ENCODE results near the gene SLC29A1. TPM values are rescaled to one million over a fixed set of nuclear protein-coding genes. Genes with fewer than 3 reads are reported as not detected.
"Not testable (repeated sequence)": the region's sequence is repeated elsewhere in the genome, so short reads cannot be mapped to it uniquely, and the experiment has no call there.

Gene SLC29A1
- total and polyA plus RNA-seq, 5 donors, result 63.2 to 177 (median 138) TPM

DNA sequence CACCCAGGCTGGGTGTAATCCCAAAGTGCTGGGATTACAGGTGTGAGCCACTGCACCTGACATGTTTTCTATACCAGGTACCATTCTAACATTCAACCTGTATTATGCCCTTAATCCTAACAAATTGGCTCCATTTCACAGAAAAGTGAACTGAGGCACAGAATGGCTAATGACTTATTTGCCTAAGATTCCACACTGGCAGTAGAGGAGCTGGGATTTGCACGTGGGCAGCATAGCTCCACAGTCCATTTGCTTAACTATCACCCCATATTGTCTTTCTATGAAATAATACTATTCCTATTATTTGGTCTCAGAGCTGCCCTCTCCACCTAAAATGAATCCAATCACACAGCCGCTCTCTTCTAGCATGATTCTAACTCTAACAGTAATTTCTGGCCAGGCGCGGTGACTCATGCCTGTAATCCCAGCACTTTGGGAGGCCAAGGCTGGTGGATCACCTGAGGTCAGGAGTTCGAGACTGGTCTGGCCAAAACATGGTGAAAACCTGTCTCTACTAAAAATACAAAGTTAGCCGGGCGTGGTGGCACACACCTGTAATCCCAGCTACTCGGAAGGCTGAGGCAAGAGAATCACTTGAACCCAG, 30.0 kb upstream of the SLC29A1 start:
- 94% methylated on average over 8 of the region's 8 CpGs for WGBS
- no peak overlapping the region for H3K4me3 ChIP-seq (ENCODE audit: low read length)
- H3K9me3 ChIP-seq (ENCODE audit: control insufficient read depth, low read length), result no peaks in the 10 kb centered on the region
- DNase-seq (no peak), ATAC-seq (no peak)
- intact Hi-C loops (cut with DNase I), result no loop called here
- no peaks in the 10 kb centered on the region for H3K4me1 ChIP-seq (ENCODE audit: control insufficient read depth, insufficient read depth, low read length)
- H3K27me3 ChIP-seq (ENCODE audit: control insufficient read depth, insufficient read depth), result no peaks in the 10 kb centered on the region
- H3K27ac ChIP-seq (ENCODE audit: low read length), result no peak overlapping the region

DNA sequence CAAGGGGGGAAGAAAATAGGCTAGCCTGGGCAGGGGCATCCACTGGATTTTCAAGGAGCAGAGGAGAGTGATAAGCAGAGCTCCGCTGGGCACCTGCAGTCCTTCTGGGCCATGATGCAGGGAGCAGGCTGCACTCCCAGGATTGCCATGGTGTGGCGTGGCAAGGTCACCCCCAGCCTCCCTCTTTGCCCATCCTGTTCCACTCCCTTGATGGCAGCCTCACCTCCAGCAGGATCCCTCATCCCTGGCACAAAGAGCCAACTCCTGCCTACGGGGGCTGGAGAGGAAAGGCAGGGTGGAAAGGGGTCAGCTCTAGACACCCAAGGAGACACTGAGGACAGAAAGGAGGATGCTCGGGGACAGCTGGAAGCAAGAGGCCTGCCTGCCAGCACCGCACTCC, 29.1 kb upstream of the SLC29A1 start:
- no peaks in the 10 kb centered on the region for H3K9me3 ChIP-seq (ENCODE audit: control insufficient read depth, low read length)
- WGBS, result 79% methylated on average over 5 of the region's 5 CpGs
- ATAC-seq (no peak), DNase-seq (no peak)
- intact Hi-C loops (cut with DNase I), result no loop called here
- no peaks in the 10 kb centered on the region for H3K27me3 ChIP-seq (ENCODE audit: control insufficient read depth, insufficient read depth)
- no peak overlapping the region for H3K4me3 ChIP-seq (ENCODE audit: low read length)
- H3K4me1 ChIP-seq (ENCODE audit: control insufficient read depth, insufficient read depth, low read length), result no peaks in the 10 kb centered on the region
- H3K27ac ChIP-seq (ENCODE audit: low read length), result no peak overlapping the region

- intact Hi-C loops (cut with DNase I); DNase-seq: not testable (repeated sequence)
- 93% methylated on average over 11 of the region's 11 CpGs for WGBS
Measured at GRCh38 chr6:44196351-44196750, 27.0 kb upstream of the SLC29A1 start.

GRCh38 chr6:44198684-44199083, 24.7 kb upstream of the SLC29A1 start:
- Histone ChIP-seq H3K27ac (ENCODE audit: low read length) (no peak overlapping the region), H3K27me3 (ENCODE audit: control insufficient read depth, insufficient read depth) (no peaks in the 10 kb centered on the region), H3K9me3 (ENCODE audit: control insufficient read depth, low read length) (no peaks in the 10 kb centered on the region), H3K4me3 (ENCODE audit: low read length) (no peak overlapping the region), H3K4me1 (ENCODE audit: control insufficient read depth, insufficient read depth, low read length) (peaks cover 6% of the 10 kb centered on the region)
- 82% methylated on average over 3 of the region's 3 CpGs for WGBS
- no peak for ATAC-seq
- intact Hi-C loops (cut with DNase I), result no loop called here
- DNase-seq, result no peak

More at GRCh38 chr6:44196351-44196750, 27.0 kb upstream of the SLC29A1 start:
- H3K27ac ChIP-seq (ENCODE audit: low read length); H3K4me1 ChIP-seq (ENCODE audit: control insufficient read depth, insufficient read depth, low read length); H3K4me3 ChIP-seq (ENCODE audit: low read length); H3K27me3 ChIP-seq (ENCODE audit: control insufficient read depth, insufficient read depth); ATAC-seq; H3K9me3 ChIP-seq (ENCODE audit: control insufficient read depth, low read length): not testable (repeated sequence)

DNA sequence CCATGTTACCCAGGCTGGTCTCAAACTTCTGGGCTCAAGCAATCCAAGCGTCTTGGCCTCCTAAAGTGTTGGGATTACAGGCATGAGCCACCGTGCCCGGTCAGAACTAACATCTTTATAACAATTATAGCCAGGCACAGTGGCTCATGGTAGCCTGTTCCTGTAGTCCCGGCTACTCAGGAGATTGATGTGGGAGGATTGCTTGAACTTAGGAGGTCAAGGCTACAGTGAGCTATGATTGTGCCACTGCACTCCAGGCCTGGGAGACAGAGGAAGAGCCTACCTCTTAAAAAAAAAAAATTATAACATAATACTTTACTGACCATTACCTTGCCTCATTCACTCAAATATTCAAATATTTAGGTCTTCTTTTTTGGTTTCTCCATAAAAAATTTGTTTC, 23.5 kb upstream of the SLC29A1 start:
- no peaks in the 10 kb centered on the region for H3K27me3 ChIP-seq (ENCODE audit: control insufficient read depth, insufficient read depth)
- no peak overlapping the region for H3K27ac ChIP-seq (ENCODE audit: low read length)
- WGBS, result 94% methylated on average over 4 of the region's 4 CpGs
- H3K9me3 ChIP-seq (ENCODE audit: control insufficient read depth, low read length), result no peaks in the 10 kb centered on the region
- DNase-seq (no peak), ATAC-seq (no peak)
- intact Hi-C loops (cut with DNase I), result no loop called here
- H3K4me3 ChIP-seq (ENCODE audit: low read length), result no peak overlapping the region
- peaks cover 6% of the 10 kb centered on the region for H3K4me1 ChIP-seq (ENCODE audit: control insufficient read depth, insufficient read depth, low read length)

GRCh38 chr6:44201200-44201599, 22.2 kb upstream of the SLC29A1 start:
- H3K27ac ChIP-seq (ENCODE audit: low read length), result no peak overlapping the region
- no peak for DNase-seq

DNA sequence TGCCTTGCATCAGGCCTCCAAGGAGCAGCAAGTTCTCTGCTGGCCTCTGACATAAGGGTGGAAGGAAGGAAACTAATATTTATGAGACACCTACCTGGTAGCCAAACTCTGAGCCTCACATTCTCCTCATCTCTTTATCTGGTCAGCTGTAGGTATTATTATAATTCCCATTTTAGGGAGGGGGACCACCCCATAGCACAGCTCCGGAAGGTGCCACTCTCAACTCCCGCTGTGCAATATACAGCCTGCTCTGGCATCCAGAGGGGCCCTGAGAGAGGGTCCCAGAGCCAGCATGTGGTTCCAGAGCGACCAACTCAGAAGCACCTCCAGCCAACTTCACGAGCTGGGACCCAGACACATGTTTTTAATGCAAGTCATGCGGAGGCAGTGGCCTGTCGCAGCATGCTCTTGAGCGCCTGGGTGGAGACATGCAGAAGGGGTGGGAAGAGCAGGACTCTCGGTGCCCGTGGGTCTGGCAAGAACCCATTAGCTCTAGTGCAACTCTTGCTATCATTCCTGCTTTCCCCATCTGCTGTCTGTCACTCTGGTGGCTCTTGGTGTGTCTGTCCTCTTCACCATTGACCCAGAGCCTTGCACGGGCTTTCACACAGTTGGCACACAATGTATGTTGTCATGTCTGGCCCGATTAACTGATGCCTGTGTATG, 21.6 kb upstream of the SLC29A1 start:
- ATAC-seq (peak; percentile 16 to 21), DNase-seq (no peak)
- intact Hi-C loops (cut with DNase I), result no loop called here
- no peaks in the 10 kb centered on the region for H3K27me3 ChIP-seq (ENCODE audit: control insufficient read depth, insufficient read depth)
- peaks cover 6% of the 10 kb centered on the region for H3K4me1 ChIP-seq (ENCODE audit: control insufficient read depth, insufficient read depth, low read length)
- no peaks in the 10 kb centered on the region for H3K9me3 ChIP-seq (ENCODE audit: control insufficient read depth, low read length)
- no peak overlapping the region for H3K27ac ChIP-seq (ENCODE audit: low read length)
- no peak overlapping the region for H3K4me3 ChIP-seq (ENCODE audit: low read length)
- WGBS, result 72% methylated on average over 11 of the region's 11 CpGs

More at GRCh38 chr6:44201200-44201599, 22.2 kb upstream of the SLC29A1 start:
- intact Hi-C loops (cut with DNase I), result no loop called here
- H3K4me3 ChIP-seq (ENCODE audit: low read length), result no peak overlapping the region
- H3K9me3 ChIP-seq (ENCODE audit: control insufficient read depth, low read length), result no peaks in the 10 kb centered on the region
- no peaks in the 10 kb centered on the region for H3K27me3 ChIP-seq (ENCODE audit: control insufficient read depth, insufficient read depth)
- WGBS, result 96% methylated on average over 3 of the region's 3 CpGs
- H3K4me1 ChIP-seq (ENCODE audit: control insufficient read depth, insufficient read depth, low read length), result peaks cover 6% of the 10 kb centered on the region
- ATAC-seq, result no peak

- intact Hi-C loops (cut with DNase I), result no loop called here
- ATAC-seq, result peak in 1 of 2 donors; percentile 75
- Histone ChIP-seq H3K27ac (ENCODE audit: low read length) (peak overlapping the region; percentile 82), H3K27me3 (ENCODE audit: control insufficient read depth, insufficient read depth) (no peaks in the 10 kb centered on the region), H3K4me1 (ENCODE audit: control insufficient read depth, insufficient read depth, low read length) (peaks cover 6% of the 10 kb centered on the region), H3K9me3 (ENCODE audit: control insufficient read depth, low read length) (no peaks in the 10 kb centered on the region), H3K4me3 (ENCODE audit: low read length) (no peak overlapping the region)
- no peak for DNase-seq
- WGBS, result 59% methylated on average over 4 of the region's 4 CpGs
Measured at GRCh38 chr6:44202332-44202971, 20.9 kb upstream of the SLC29A1 start.

- no peaks in the 10 kb centered on the region for H3K27me3 ChIP-seq (ENCODE audit: control insufficient read depth, insufficient read depth)
- ATAC-seq (peak in 1 of 2 donors; percentile 33), DNase-seq (no peak)
- H3K4me3 ChIP-seq (ENCODE audit: low read length), result no peak overlapping the region
- no peaks in the 10 kb centered on the region for H3K9me3 ChIP-seq (ENCODE audit: control insufficient read depth, low read length)
- peaks cover 6% of the 10 kb centered on the region for H3K4me1 ChIP-seq (ENCODE audit: control insufficient read depth, insufficient read depth, low read length)
- intact Hi-C loops (cut with DNase I), result no loop called here
- 54% methylated on average over 11 of the region's 11 CpGs for WGBS
- peak overlapping the region; percentile 82 for H3K27ac ChIP-seq (ENCODE audit: low read length)
Measured at GRCh38 chr6:44202972-44203750, 20.2 kb upstream of the SLC29A1 start.

GRCh38 chr6:44203955-44204354, 19.4 kb upstream of the SLC29A1 start:
- ATAC-seq, result no peak
- no peaks in the 10 kb centered on the region for H3K9me3 ChIP-seq (ENCODE audit: control insufficient read depth, low read length)
- no peaks in the 10 kb centered on the region for H3K27me3 ChIP-seq (ENCODE audit: control insufficient read depth, insufficient read depth)
- WGBS, result 96% methylated on average over 6 of the region's 6 CpGs
- H3K4me1 ChIP-seq (ENCODE audit: control insufficient read depth, insufficient read depth, low read length), result peaks cover 6% of the 10 kb centered on the region
- no peak for DNase-seq
- H3K4me3 ChIP-seq (ENCODE audit: low read length), result no peak overlapping the region
- intact Hi-C loops (cut with DNase I), result no loop called here
- H3K27ac ChIP-seq (ENCODE audit: low read length), result no peak overlapping the region

GRCh38 chr6:44207966-44208365, 15.4 kb upstream of the SLC29A1 start:
- Histone ChIP-seq H3K4me3 (ENCODE audit: low read length) (no peak overlapping the region), H3K27ac (ENCODE audit: low read length) (no peak overlapping the region), H3K9me3 (ENCODE audit: control insufficient read depth, low read length) (no peaks in the 10 kb centered on the region), H3K27me3 (ENCODE audit: control insufficient read depth, insufficient read depth) (no peaks in the 10 kb centered on the region), H3K4me1 (ENCODE audit: control insufficient read depth, insufficient read depth, low read length) (peaks cover 2% of the 10 kb centered on the region)
- WGBS, result 91% methylated on average over 6 of the region's 6 CpGs
- ATAC-seq (no peak), DNase-seq (no peak)
- intact Hi-C loops (cut with DNase I), result no loop called here

Data from right cardiac atrium (tissue), 5 donors.